NCI-H128 (cell line): Measurements from ENCODE around the gene HHAT.

Experiments
- DNase-seq: peaks from one replicate; lab custom pipeline; 2025; ENCODE audit not compliant: unreplicated experiment; lab: John Stamatoyannopoulos, UW

HHAT gene

DNA sequence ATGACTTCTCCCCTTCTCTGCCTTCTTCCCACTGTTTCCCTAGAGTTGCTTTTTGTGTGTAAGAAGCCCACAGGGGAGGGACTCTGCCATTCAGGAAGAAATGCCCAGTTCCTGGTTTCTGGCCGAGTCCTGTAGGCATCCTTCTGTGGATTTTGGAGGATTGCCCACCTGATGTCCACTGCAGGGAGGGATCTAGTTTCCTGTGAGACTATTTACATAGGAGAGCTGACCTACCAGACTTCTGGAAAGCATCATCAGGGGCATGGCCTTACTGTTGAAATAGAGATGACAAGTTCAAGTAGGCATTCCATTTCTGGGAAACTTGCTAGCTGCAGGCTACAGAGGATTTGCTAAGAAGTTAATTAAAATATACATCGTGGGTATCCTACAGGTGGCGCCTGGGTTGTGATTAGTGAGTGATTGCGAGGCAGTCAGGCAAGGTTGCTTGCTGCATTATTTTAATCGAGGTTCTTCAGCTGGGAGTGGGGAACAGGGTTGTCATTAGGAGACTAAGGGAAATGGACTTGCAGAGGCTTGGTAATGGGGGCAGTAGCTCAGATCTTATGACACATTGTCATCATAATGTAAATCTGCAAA, 148.7 kb downstream of the HHAT start:
- DNase-seq, result no peak

- DNase-seq, result no peak
These were observed 150.1 kb downstream of the HHAT start for GRCh38 chr1:210478820-210479219.

DNA sequence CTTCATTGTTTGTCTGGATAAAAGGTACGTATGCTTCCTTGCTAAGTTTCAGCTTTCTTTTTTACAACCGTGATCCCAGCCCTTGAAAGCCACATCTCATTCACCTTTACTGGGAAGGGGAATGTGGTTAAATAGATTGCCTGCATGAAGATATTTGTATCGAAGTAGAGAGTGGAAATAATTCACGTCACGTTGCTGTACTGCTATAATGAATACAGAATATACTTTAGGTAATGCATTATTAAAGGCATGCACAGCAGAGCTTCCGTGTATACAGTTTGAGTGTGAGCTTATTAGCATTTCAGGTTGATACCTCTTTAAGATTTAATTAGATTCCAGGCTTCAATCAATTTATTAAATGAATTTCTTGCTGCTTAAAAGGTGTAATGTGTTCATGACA, 153.8 kb downstream of the HHAT start:
- DNase-seq, result no peak

GRCh38 chr1:210482945-210483617, 154.4 kb downstream of the HHAT start:
- DNase-seq, result no peak

- DNase-seq, result no peak
These were observed 155.1 kb downstream of the HHAT start for GRCh38 chr1:210483821-210484220.

DNA sequence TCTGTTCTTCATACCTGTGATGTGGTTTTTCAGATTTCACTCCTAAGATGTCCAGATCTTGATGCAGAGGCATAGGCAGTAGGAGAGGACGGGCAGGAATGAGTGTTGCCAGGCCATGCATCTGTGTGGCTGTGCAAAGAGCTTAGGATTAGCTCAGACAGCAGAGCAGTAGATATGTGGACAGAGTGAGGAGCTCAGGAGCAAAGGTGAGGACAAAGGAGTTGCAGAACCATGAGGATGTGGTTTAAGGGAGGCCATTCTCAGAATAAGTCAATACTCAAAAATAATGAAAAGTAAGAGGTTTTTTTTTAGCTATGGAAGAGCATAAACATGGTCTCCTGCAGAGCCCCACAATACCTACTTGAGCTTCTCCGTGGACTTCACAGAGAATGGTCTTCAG, 158.3 kb downstream of the HHAT start:
- DNase-seq, result no peak

- DNase-seq, result no peak
These were observed 160.8 kb downstream of the HHAT start for GRCh38 chr1:210489491-210489890.

- no peak for DNase-seq
These were observed 162.1 kb downstream of the HHAT start for GRCh38 chr1:210490781-210491180.

- no peak for DNase-seq
These were observed 167.4 kb downstream of the HHAT start for GRCh38 chr1:210496063-210496462.

DNA sequence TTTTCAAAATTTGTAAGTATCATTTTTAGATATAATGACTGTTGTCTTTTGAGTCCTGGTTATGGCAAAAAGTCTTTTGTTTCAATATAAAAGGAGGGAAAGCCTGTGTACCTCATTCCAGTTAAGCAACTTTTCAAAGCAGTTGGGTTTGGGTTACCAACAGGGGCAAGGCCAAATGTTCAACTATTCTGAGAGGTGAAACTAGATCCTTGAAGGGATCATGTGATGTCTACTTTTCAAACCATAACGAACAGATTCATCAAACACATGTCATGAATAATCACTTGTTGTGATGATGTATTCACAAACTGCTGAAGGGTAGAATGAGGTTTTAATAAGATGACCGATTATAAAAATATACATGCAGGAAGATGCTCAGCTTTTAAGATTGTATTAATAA, 171.3 kb downstream of the HHAT start:
- no peak for DNase-seq

DNA sequence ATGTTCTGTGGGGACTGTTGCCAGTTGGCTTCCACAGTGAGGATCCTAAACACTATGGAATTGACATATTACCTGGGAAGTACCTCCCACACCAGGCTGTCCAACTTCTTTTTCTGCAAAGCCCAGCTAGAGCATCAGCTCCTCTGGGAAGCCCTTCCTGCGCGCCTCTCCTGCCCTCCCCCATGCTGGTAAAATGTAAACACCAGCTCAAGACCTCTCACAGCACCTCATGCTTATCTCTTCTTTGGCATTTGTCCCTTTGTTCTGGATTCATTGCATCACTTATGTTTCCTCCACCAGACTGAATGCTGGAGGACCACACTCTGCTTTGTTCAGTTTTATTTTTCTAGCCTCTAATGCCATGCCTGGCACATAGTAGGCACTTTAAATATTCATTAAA, 172.1 kb downstream of the HHAT start:
- DNase-seq, result no peak

- DNase-seq, result no peak
These were observed 175.6 kb downstream of the HHAT start for GRCh38 chr1:210504286-210504685.

- DNase-seq, result no peak
These were observed 177.1 kb downstream of the HHAT start for GRCh38 chr1:210505601-210506496.

- no peak for DNase-seq
These were observed 178.0 kb downstream of the HHAT start for GRCh38 chr1:210506689-210507088.

DNA sequence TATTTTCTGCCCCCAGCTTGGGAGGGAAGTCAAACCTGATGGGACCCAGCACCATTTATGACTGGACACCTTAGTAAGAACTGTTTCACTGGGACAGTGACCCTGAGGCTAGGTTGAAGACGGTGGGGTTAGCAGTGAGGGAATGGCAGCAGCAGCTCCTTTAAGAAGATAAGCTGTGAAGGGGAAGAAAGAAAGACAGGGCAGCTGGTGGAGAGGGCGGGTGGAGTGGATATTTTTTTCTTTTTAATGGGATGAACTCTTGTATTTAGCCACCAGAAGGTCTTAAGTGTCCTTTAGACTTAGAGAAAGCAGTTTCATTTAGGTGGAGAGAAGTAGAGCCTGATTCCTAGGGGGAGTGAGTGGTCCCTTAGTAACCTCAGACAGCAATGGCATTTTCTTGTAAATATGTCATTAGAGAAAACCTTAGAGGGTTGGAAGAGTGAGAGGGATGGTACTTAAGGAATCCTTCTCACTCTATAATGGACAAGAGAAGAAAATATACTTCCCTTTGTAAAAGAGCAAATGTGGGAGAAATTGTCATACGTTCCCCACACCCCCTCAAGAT, 187.5 kb downstream of the HHAT start:
- no peak for DNase-seq

GRCh38 chr1:210516697-210517459, 188.2 kb downstream of the HHAT start:
- DNase-seq, result no peak

DNA sequence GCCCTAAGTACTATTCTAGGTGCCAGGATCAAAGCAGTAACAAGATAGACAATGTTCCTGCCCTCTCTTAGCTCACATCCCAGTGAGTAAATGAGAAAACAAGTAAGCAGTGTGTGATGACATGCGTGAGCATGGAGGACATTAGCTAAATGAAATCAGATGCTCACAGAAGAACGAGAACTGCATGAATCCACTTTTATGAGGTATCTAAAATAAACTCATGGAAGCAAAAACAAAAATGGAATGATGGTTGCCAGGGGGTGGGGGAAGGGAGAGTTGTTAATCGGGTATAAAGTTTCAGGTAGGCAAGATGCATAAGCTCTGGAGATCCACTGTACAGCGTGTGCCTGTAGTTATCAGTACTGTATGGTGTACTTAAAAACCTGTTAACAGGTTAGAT, 195.1 kb downstream of the HHAT start:
- no peak for DNase-seq

DNA sequence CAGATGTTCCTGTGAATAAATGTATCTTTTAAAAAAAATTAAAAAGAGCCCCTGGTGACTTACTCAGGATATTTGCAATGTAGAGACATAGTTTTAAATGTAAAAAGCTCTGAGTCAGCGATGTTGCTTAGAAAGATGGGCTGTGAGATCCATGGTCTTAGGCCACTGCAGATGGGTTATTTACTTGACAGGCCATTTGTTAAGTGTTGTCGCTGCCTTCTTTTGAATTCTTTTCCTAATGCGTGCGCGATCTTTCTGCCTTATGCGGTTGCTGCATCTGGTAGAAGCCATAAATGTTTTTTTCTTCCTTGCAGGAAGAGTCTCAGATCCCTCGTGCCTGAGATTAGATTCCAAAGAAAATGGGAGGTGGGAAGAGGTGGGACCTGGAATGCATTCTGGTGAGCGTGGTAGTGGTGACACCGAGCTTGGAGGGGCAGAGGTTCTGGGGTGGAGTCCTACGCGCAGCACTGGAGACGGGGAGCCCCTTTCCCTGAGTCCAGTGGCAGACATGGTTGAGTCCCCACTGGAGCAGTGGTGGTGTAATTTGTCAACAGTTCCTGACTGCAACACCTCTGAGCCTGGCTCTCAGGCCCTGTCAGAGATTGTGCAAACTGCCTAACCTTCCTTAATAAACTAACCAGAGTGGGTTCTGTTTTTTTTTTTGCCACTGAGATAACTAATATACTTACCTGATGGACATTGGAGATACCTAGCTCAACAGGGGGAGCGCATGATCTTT, 197.2 kb downstream of the HHAT start:
- DNase-seq, result no peak

GRCh38 chr1:210527091-210527490, 198.4 kb downstream of the HHAT start:
- DNase-seq, result no peak

DNA sequence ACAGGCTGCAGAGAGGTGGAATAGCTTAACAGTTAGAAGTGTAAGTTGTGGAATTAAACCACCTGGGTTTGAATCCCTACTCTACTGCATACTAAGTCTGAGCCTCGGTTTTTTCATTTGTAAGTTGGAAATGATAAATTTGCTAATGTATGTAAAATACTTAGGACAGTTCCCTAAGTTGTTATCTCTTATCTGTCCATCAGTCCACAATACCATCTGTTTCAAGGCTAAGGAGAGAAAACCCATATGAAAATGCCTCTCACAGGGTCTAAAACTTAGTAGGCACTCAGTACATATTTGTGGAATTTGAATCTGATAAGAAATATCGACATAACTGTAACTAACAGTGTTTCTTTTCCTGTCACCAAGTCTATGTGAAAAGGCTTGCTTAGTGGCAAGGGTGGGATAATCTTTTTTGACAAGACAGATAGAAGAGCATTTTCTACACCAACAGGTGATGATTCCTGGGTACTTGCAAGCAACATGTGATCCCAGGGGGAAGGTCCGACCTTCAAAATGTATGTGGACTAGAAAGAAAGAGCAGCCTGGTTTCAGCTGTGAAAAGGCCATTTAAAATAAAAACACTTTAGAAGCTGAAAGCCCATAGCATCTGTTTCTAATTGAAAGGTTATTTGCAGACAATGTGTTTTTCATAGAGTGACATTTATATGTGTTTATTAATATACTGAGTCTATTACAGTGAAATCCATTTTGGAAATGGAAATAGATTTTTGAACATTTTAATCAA, 202.9 kb downstream of the HHAT start:
- DNase-seq, result no peak
